Left hindlimb (tissue), 1 donor: ENCODE data around the gene SETD1A.
A peak's percentile ranks its signal among the peaks of the same experiment; 100 is the strongest.

Experiments used
- DNase-seq: peaks from one replicate; pipeline ENCODE4 v3.0.0-alpha.2; 2018

SETD1A gene

DNA sequence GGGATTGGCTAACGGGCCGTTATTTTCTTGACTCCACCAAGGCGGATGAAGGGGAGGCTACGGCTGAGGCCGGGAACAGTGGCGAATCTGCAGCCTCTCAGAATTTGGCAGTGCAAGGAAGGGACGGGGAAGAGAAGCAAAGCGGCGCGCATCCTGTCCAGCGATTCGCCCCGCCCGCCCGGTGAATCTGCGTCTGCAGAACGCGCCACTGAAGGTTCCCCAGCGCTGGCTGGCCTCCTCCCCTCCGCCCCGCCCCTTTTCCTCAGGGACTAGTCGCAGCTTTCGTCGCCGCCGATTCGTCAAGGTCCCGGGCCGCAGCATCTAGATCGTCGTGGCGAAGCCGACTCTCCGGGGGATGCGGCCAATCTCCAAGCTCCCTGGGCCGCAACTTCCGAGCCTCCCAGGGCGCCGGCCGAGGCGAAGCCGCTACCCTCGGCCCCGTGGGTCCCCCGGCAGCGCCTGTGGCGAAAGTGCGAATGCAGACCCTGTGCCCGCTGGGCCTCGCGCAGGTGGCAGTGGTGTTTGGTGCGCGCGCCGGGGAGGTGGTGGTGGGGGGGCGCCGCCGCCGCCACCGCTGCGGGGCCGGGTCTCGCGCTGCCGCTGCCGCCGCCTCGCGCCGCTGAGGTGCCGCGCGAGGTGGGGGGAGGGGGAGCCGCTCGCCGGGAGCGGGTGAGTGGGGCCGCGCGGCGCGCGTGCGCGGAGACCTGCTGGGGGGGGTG, at the start of gene SETD1A:
Gene SETD1A (plus strand): TSS at position 299 of the 719 bp plus-strand sequence. CDS start 978 bp downstream, outside the sequence.
- peak; percentile 97 for DNase-seq

GRCh38 chr16:30910427-30911029, 47.0 kb upstream of the SETD1A start:
- DNase-seq, result no peak

- no peak for DNase-seq
These were observed 44.7 kb upstream of the SETD1A start for GRCh38 chr16:30912794-30913412.

GRCh38 chr16:30914830-30915229, 42.7 kb upstream of the SETD1A start:
- DNase-seq, result no peak

- DNase-seq, result no peak
These were observed 38.9 kb upstream of the SETD1A start for GRCh38 chr16:30918614-30919013.

DNA sequence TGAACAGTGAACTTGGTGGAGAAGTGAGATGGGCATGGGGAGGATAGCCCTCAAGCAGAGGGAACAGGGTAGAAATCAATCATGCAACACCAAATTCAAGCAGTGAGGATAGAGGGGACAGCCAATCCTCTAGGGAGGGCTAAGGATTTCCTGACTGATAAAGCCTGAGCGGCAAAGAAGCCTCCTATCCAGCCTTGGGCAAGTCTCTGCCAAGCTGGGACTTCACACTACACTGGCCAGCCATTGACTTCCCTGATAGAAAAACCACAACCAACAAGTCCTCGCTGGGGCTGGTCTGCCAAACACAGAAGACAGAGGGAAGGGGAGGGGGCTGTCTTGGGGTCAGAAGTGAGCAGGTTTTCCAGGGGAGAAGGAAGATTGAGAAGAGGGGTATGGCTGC, 36.7 kb upstream of the SETD1A start:
- DNase-seq, result no peak

- DNase-seq, result no peak
These were observed 36.2 kb upstream of the SETD1A start for GRCh38 chr16:30921459-30921747.

- peak; percentile 96 for DNase-seq
These were observed 35.7 kb upstream of the SETD1A start for GRCh38 chr16:30921748-30922419.

- peak; percentile 100 for DNase-seq
These were observed 35.1 kb upstream of the SETD1A start for GRCh38 chr16:30922420-30922959.

DNA sequence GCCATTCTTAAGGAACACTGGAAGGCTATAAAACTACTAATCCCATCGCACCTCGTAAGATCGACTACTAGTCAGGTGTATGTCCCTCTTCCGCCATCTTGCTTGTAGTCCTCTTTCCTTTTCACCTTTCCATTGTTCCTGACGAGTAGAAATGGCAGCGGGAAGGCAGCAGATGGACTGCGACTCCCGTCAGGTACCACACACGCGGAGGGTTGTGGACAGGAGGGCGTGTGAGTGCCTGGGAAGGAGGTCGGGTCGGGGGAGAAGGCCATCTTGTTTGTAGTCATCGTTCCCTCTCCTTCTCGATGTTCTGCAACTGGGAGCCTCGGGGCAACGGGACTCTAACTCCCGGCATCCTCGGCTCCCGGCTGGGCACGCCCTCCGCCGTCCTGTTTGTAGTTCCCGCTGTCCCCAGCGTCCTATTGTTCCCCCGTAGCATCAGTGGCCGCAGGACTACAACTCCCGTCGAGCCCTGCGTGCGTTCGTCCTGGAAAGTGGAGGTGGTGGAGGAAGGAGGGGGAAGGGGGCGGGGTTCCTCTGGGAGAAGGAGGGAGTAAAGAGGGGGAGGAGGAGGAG, 34.5 kb upstream of the SETD1A start:
- peak; percentile 100 for DNase-seq

- no peak for DNase-seq
These were observed 33.9 kb upstream of the SETD1A start, which contains the start of gene FBXL19 for GRCh38 chr16:30923554-30924075. TSS of gene FBXL19 (plus strand) at chr16:30923572. CDS start at chr16:30925755, 2,183 bp downstream.

GRCh38 chr16:30924076-30924912, 33.3 kb upstream of the SETD1A start:
- no peak for DNase-seq

DNA sequence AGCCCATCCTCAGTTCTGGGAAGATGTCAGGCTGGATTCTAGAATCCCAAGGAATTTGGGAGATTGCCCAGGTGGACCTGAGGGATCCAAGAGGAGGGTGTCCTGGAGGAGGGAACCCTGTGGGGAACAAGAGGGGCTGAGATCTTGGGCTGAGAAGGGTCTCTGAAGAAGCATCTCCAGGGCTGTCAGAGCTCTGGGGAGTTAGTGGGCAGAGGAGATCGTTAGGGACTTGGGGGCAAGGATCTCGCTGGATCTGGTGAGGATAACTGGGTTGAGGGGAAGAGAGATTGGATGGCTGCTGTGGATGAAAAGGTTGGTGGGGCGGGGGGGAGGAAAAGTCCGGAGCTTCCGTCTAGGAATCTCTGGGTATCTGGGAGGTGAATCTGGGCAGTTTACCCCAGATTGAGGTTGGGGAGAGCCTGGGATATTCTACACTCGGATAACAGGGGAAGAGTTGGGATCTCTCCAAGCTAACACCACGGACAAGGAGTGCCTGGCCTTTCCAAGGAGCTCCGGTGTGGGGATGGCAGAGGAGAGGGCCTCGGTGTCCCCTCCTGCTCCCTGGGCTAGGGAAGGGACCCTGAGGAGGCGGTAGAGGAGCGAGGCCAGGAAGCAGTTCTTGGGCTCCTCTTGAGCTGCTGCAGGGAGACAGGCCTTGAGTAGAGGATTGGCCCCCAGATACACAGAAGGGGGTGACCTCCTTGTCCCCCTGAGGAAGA, 32.5 kb upstream of the SETD1A start:
- no peak for DNase-seq

GRCh38 chr16:30925632-30925987, 31.9 kb upstream of the SETD1A start:
- peak; percentile 58 for DNase-seq

GRCh38 chr16:30925995-30926811, 31.4 kb upstream of the SETD1A start:
- DNase-seq, result no peak

- DNase-seq, result no peak
These were observed 30.4 kb upstream of the SETD1A start for GRCh38 chr16:30926937-30927788.

GRCh38 chr16:30927789-30928378, 29.7 kb upstream of the SETD1A start:
- peak; percentile 77 for DNase-seq

- DNase-seq, result no peak
These were observed 29.2 kb upstream of the SETD1A start for GRCh38 chr16:30928390-30928789.

- DNase-seq, result no peak
These were observed 28.4 kb upstream of the SETD1A start for GRCh38 chr16:30929167-30929566.
